HepG2 (cell line): Measurements from ENCODE around the gene DPCD. TPM values are rescaled to one million over a fixed set of nuclear protein-coding genes. Genes with fewer than 3 reads are reported as not detected.
A peak's percentile ranks its signal among the peaks of the same experiment; 100 is the strongest.

Experiments used
- BCL6 ChIP-seq: IDR thresholded peaks from 2 replicates; pipeline ENCODE4 v1.6.1; 2016; ENCODE audit warnings: missing genetic modification reagents, missing compliant biosample characterization
- DNMT1 ChIP-seq: sonication (generic); formaldehyde crosslinking; IDR thresholded peaks from 2 replicates; pipeline ENCODE4 v1.5.1; 2020; ENCODE audit warnings: mild to moderate bottlenecking, missing genetic modification reagents
- ETV6 ChIP-seq: sonication (generic); formaldehyde crosslinking; conservative IDR thresholded peaks from 2 replicates; pipeline ENCODE4 v1.4.0; 2020; ENCODE audit warnings: missing genetic modification reagents
- MAFF ChIP-seq: IDR thresholded peaks from 2 replicates; pipeline ENCODE4 v1.6.1; 2011; ENCODE audit warnings: low read depth, low read length, improper control_type of control experiment
- MTF2 ChIP-seq: sonication (generic); formaldehyde crosslinking; IDR thresholded peaks from 2 replicates; pipeline ENCODE4 v1.5.0; 2020; ENCODE audit warnings: missing genetic modification reagents, borderline replicate concordance
- NFE2L2 ChIP-seq: fragments of 150-350 bp; IDR thresholded peaks from 2 replicates; pipeline ENCODE4 v1.6.1; 2014; ENCODE audit warnings: low read length
- PHF8 ChIP-seq: sonication (generic); formaldehyde crosslinking; IDR thresholded peaks from 2 replicates; pipeline ENCODE4 v1.5.0; 2020; ENCODE audit warnings: missing genetic modification reagents
- SIN3A ChIP-seq: IDR thresholded peaks from 2 replicates; pipeline ENCODE4 v1.6.1; 2011; ENCODE audit warnings: low read depth, mild to moderate bottlenecking, control low read depth, low read length, borderline replicate concordance
- SMC3 ChIP-seq: IDR thresholded peaks from 2 replicates; pipeline ENCODE4 v1.6.1; 2011; ENCODE audit warnings: low read length, improper control_type of control experiment
- ZFP62 ChIP-seq: sonication (generic); formaldehyde crosslinking; IDR thresholded peaks from 2 replicates; pipeline ENCODE4 v1.4.0; 2020; ENCODE audit warnings: missing genetic modification reagents
- ZNF768 ChIP-seq: sonication (generic); formaldehyde crosslinking; IDR thresholded peaks from 2 replicates; pipeline ENCODE4 v1.4.0; 2020; ENCODE audit warnings: missing genetic modification reagents
- polyA plus RNA-seq, 8 experiments: library from polyadenylated mRNA; depleted of rRNA in 3 of 8; stranded (reverse) in 7 of 8; unstranded in 1 of 8; fragments of >200 nt; fragmentation: Illumina TruSeq in 4 of 8; extraction: Trizol in 4 of 8; gene quantifications; 2 replicates each; pipeline versions ENCODE4 v1.2.1 to v1.2.3, GENCODE V29; 2011 to 2016; ENCODE audit warnings: low read depth in 4 of 8, missing spikeins in 1 of 8, mixed read lengths in 1 of 8; ENCODE audit not compliant: insufficient read depth in 1 of 8
- total RNA-seq, 5 experiments: library from RNA; depleted of rRNA; stranded (reverse); fragments of >200 nt; fragmentation: Illumina TruSeq; extraction: Trizol; gene quantifications; 2 replicates each; pipeline ENCODE4 v1.2.3, GENCODE V29; 2016; ENCODE audit warnings: low read depth in 1 of 5
- TF ChIP-seq, protein P1 (sequence below): sonication (generic); formaldehyde crosslinking; IDR thresholded peaks from 2 replicates; pipeline ENCODE4 v1.8.0; 2022; ENCODE audit warnings: mild to moderate bottlenecking, missing genetic modification reagents, borderline replicate concordance
- TF ChIP-seq, protein P2 (sequence below): sonication (generic); formaldehyde crosslinking; IDR thresholded peaks from 2 replicates; pipeline ENCODE4 v1.4.0; 2020; ENCODE audit warnings: missing genetic modification reagents
- TF ChIP-seq, protein P3 (sequence below), 2 experiments: sonication (generic) in 1 of 2; formaldehyde crosslinking in 1 of 2; IDR thresholded peaks; 2 replicates each; pipeline versions ENCODE4 v1.4.0 to v1.6.1; 2018 to 2020; ENCODE audit warnings: missing genetic modification reagents in 2 of 2, borderline replicate concordance in 1 of 2, low read depth in 1 of 2, mild to moderate bottlenecking in 1 of 2, missing biosample characterization in 1 of 2
- TF ChIP-seq, protein P4 (sequence below): sonication (generic); formaldehyde crosslinking; IDR thresholded peaks from 2 replicates; pipeline ENCODE4 v1.4.0; 2020; ENCODE audit warnings: missing genetic modification reagents, low read depth, mild to moderate bottlenecking, borderline replicate concordance
- TF ChIP-seq, protein P5 (sequence below): sonication (generic); formaldehyde crosslinking; IDR thresholded peaks from 2 replicates; pipeline ENCODE4 v1.5.1; 2020; ENCODE audit warnings: mild to moderate bottlenecking, missing genetic modification reagents

Gene DPCD
- total and polyA plus RNA-seq, 2 of the 13 experiments (the other 11 are each of a cell fraction or from before 2014, with no cell fraction given), result 25.2 to 27.0 TPM

DNA sequence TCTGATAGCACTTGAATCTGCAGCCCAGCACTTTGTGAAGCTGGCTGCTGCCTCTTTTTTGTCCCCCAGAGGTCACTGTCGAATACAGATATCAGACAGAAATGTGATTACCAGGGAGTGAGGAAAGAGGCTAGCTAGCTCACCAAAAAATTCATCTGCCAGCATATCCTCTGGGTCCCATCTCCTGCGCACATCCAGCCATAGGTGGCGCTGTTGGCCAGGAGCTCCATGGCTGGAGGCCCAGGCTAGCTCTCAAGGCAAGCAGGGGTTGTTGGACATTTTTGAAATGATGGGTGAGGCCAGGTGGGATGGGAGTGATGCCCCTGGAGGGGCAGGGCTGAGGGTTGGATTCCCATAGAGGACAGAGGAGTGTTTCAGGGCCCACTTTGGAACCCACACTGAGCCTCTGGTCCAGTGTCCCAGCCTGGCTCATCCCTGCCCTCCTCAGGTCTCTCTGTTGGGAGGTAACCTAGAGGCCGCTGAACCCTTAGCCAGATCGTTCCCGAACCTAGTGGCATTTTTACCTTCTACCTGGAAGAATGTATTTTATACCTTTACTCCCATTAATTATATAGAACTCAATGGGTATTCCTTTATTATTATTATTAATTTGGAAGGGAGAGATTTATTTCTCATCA, 14.8 kb downstream of the DPCD start (continued):
- TF ChIP-seq, protein P1, sequence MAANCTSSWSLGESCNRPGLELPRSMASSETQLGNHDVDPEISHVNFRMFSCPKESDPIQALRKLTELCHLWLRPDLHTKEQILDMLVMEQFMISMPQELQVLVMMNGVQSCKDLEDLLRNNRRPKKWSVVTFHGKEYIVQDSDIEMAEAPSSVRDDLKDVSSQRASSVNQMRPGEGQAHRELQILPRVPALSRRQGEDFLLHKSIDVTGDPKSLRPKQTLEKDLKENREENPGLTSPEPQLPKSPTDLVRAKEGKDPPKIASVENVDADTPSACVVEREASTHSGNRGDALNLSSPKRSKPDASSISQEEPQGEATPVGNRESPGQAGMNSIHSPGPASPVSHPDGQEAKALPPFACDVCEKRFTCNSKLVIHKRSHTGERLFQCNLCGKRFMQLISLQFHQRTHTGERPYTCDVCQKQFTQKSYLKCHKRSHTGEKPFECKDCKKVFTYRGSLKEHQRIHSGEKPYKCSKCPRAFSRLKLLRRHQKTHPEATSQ (CRISPR knock-in tag), result no peak
- TF ChIP-seq ZFP62 (CRISPR knock-in tag) (no peak), SMC3 (peak; percentile 49), ETV6 (CRISPR knock-in tag) (no peak), MTF2 (CRISPR knock-in tag) (no peak), MAFF (0 out of 2 replicates have a peak, but pooled peaks have one; percentile 6), ZNF768 (0 out of 2 replicates have a peak, but pooled peaks have one; percentile 19), DNMT1 (0 out of 2 replicates have a peak, but pooled peaks have one; percentile 51), NFE2L2 (no peak), BCL6 (CRISPR knock-in tag) (no peak), PHF8 (CRISPR knock-in tag) (no peak), SIN3A (no peak)
- TF ChIP-seq, protein P2, sequence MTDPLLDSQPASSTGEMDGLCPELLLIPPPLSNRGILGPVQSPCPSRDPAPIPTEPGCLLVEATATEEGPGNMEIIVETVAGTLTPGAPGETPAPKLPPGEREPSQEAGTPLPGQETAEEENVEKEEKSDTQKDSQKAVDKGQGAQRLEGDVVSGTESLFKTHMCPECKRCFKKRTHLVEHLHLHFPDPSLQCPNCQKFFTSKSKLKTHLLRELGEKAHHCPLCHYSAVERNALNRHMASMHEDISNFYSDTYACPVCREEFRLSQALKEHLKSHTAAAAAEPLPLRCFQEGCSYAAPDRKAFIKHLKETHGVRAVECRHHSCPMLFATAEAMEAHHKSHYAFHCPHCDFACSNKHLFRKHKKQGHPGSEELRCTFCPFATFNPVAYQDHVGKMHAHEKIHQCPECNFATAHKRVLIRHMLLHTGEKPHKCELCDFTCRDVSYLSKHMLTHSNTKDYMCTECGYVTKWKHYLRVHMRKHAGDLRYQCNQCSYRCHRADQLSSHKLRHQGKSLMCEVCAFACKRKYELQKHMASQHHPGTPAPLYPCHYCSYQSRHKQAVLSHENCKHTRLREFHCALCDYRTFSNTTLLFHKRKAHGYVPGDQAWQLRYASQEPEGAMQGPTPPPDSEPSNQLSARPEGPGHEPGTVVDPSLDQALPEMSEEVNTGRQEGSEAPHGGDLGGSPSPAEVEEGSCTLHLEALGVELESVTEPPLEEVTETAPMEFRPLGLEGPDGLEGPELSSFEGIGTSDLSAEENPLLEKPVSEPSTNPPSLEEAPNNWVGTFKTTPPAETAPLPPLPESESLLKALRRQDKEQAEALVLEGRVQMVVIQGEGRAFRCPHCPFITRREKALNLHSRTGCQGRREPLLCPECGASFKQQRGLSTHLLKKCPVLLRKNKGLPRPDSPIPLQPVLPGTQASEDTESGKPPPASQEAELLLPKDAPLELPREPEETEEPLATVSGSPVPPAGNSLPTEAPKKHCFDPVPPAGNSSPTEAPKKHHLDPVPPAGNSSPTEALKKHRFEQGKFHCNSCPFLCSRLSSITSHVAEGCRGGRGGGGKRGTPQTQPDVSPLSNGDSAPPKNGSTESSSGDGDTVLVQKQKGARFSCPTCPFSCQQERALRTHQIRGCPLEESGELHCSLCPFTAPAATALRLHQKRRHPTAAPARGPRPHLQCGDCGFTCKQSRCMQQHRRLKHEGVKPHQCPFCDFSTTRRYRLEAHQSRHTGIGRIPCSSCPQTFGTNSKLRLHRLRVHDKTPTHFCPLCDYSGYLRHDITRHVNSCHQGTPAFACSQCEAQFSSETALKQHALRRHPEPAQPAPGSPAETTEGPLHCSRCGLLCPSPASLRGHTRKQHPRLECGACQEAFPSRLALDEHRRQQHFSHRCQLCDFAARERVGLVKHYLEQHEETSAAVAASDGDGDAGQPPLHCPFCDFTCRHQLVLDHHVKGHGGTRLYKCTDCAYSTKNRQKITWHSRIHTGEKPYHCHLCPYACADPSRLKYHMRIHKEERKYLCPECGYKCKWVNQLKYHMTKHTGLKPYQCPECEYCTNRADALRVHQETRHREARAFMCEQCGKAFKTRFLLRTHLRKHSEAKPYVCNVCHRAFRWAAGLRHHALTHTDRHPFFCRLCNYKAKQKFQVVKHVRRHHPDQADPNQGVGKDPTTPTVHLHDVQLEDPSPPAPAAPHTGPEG (CRISPR knock-in tag), result no peak
- TF ChIP-seq, protein P3, sequence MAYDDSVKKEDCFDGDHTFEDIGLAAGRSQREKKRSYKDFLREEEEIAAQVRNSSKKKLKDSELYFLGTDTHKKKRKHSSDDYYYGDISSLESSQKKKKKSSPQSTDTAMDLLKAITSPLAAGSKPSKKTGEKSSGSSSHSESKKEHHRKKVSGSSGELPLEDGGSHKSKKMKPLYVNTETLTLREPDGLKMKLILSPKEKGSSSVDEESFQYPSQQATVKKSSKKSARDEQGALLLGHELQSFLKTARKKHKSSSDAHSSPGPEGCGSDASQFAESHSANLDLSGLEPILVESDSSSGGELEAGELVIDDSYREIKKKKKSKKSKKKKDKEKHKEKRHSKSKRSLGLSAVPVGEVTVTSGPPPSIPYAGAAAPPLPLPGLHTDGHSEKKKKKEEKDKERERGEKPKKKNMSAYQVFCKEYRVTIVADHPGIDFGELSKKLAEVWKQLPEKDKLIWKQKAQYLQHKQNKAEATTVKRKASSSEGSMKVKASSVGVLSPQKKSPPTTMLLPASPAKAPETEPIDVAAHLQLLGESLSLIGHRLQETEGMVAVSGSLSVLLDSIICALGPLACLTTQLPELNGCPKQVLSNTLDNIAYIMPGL (CRISPR knock-in tag; IDR thresholded peaks at IDR 0.05; ENCODE audit: borderline replicate concordance in 1 of 2, low read depth in 1 of 2), result peak in 1 of 2 experiments; percentile 56; a peak in 1 of 4 replicates
- TF ChIP-seq, protein P4, sequence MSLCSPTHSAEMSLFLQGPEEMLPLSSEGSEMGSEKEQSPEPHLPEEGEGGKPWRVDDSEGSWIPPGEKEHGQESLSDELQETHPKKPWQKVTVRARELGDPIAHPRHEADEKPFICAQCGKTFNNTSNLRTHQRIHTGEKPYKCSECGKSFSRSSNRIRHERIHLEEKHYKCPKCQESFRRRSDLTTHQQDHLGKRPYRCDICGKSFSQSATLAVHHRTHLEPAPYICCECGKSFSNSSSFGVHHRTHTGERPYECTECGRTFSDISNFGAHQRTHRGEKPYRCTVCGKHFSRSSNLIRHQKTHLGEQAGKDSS (CRISPR knock-in tag), result 0 out of 2 replicates have a peak, but pooled peaks have one; percentile 48
- TF ChIP-seq, protein P5, sequence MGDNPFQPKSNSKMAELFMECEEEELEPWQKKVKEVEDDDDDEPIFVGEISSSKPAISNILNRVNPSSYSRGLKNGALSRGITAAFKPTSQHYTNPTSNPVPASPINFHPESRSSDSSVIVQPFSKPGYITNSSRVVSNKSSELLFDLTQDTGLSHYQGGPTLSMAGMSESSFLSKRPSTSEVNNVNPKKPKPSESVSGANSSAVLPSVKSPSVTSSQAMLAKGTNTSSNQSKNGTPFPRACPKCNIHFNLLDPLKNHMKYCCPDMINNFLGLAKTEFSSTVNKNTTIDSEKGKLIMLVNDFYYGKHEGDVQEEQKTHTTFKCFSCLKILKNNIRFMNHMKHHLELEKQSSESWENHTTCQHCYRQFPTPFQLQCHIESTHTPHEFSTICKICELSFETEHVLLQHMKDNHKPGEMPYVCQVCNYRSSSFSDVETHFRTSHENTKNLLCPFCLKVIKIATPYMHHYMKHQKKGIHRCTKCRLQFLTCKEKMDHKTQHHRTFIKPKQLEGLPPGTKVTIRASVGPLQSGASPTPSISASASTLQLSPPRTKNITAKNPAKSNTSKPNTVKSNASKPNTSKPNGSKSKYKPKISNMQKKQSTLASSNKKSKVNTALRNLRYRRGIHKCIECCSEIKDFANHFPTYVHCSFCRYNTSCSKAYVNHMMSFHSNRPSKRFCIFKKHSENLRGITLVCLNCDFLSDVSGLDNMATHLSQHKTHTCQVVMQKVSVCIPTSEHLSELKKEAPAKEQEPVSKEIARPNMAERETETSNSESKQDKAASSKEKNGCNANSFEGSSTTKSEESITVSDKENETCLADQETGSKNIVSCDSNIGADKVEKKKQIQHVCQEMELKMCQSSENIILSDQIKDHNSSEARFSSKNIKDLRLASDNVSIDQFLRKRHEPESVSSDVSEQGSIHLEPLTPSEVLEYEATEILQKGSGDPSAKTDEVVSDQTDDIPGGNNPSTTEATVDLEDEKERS (CRISPR knock-in tag), result no peak
